Urinary bladder (tissue), 4 donors: ENCODE data around the gene ADORA3. TPM values are rescaled to one million over a fixed set of nuclear protein-coding genes. Genes with fewer than 3 reads are reported as not detected.
"Not testable (repeated sequence)": the region's sequence is repeated elsewhere in the genome, so short reads cannot be mapped to it uniquely, and the experiment has no call there.

ENCODE experiments used
- DNase-seq: peaks from one replicate; pipeline ENCODE4 v3.0.0-alpha.2; 2015; ENCODE audit errors: extremely low spot score
- H3K27ac ChIP-seq: one replicate; pipeline ENCODE4 v1.5.1; 2013; ENCODE audit warnings: low read depth, mild to moderate bottlenecking, moderate library complexity
- H3K36me3 ChIP-seq: one replicate; pipeline ENCODE4 v1.6.1; 2013; ENCODE audit warnings: mild to moderate bottlenecking, moderate library complexity; ENCODE audit not compliant: insufficient read depth
- H3K4me1 ChIP-seq: one replicate; pipeline ENCODE4 v1.6.1; 2013; ENCODE audit warnings: mild to moderate bottlenecking, moderate library complexity; ENCODE audit not compliant: insufficient read depth
- H3K4me3 ChIP-seq: one replicate; pipeline ENCODE4 v1.5.1; 2013; ENCODE audit warnings: low read depth, low read length
- WGBS: extraction: QIAGEN DNeasy Blood & Tissue Kit; methylation state at CpG from one replicate; pipeline ENCODE4 v1.1.7; 2013; 5-methylcytosine and 5-hydroxymethylcytosine counted together
- polyA plus RNA-seq: library from polyadenylated mRNA; stranded (reverse); fragments of 200-250 nt; gene quantifications from one replicate; pipeline ENCODE4 v1.2.3, GENCODE V29; 2013
- total RNA-seq: library from RNA; depleted of rRNA; stranded (reverse); fragments of >200 nt; gene quantifications from one replicate; pipeline ENCODE4 v1.2.3, GENCODE V29; 2014
- donor health status: healthy with polysubstance abuse.
- donor health status: healthy.

The ADORA3 gene
- 1.6 TPM for total RNA-seq
- 8.5 TPM for polyA plus RNA-seq

DNA sequence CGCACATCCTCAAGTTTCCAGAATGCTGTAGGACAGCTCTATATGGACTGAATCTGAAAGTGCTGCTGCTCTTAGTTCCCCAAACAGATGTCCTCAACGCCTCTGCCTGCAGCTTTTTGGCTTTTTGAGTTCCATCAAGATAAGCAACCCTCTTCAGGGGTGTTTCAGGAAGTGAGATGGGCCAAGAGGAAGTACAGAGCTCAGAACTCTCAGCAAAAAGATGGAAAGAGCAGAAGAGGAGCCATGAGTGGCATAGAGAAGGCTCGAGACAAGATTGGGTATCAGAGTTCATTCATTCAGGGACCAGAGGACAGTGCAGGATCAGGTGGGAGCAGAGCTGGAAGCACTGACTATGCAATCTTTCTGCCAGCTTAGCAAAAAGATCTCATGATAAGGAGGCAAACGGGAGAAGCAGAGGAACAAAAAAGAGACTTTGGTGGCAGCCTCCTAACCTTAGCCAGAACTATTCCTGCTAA is at the start of gene ADORA3, which contains the start of gene TMIGD3:
ADORA3 (minus strand) TSS at position 49 of the 476 bp plus-strand sequence. CDS start 279 bp downstream, outside the sequence.
TMIGD3 (minus strand) TSS at position 49 of the 476 bp plus-strand sequence. CDS start 279 bp downstream, outside the sequence.
- Histone ChIP-seq H3K36me3 (no peaks in the 10 kb centered on the region), H3K27ac (no peak within 1 kb of the TSS), H3K4me3 (no peak within 1 kb of the TSS), H3K4me1 (no peaks in the 10 kb centered on the region)
- 65% methylated on average over 4 of the region's 4 CpGs for WGBS
- DNase-seq: no peak

GRCh38 chr1:111553196-111553595 is 49.8 kb upstream of the ADORA3 start:
- no peak for DNase-seq
- Histone ChIP-seq H3K4me3 (no peak overlapping the region), H3K36me3 (no peaks in the 10 kb centered on the region), H3K27ac (no peak overlapping the region), H3K4me1 (no peaks in the 10 kb centered on the region)
- 73% methylated on average over 3 of the region's 3 CpGs for WGBS

DNA sequence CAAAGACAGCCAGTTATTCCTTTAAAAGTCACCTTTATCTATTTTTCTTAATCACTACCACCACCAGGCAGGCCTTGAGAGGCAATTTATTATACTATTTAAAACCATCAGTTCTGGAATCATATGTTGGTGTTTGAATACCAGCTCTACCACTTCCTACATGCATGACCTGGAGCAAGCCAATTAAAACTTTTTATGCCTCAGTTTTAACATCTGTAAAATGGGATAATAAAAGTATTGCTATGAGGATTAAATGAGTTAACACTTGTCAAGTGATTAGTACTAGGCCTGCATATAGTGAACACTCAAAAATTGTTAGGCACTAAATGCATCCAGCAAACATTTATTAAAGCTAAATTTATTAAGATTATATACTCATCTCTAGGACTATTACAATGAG is 49.2 kb upstream of the ADORA3 start:
- no peaks in the 10 kb centered on the region for H3K36me3 ChIP-seq
- H3K4me3 ChIP-seq: no peak overlapping the region
- DNase-seq: no peak
- H3K4me1 ChIP-seq: no peaks in the 10 kb centered on the region
- H3K27ac ChIP-seq: no peak overlapping the region

- Histone ChIP-seq H3K4me1 (no peaks in the 10 kb centered on the region), H3K36me3 (no peaks in the 10 kb centered on the region), H3K4me3 (no peak overlapping the region), H3K27ac (no peak overlapping the region)
- no peak for DNase-seq
- WGBS: 71% methylated on average over 8 of the region's 8 CpGs
Measured at GRCh38 chr1:111551623-111552411, 48.4 kb upstream of the ADORA3 start.

GRCh38 chr1:111547786-111548185 is 44.4 kb upstream of the ADORA3 start:
- whole genome bisulfite sequencing: 89% methylated on average over 1 of the region's 1 CpG
- not testable (repeated sequence) for H3K4me3 ChIP-seq, DNase-seq, H3K36me3 ChIP-seq, H3K27ac ChIP-seq, H3K4me1 ChIP-seq

- H3K4me3 ChIP-seq: no peak overlapping the region
- WGBS: 60% methylated on average over 14 of the region's 14 CpGs
- H3K36me3 ChIP-seq: no peaks in the 10 kb centered on the region
- no peak for DNase-seq
- H3K27ac ChIP-seq: no peak overlapping the region
- H3K4me1 ChIP-seq: no peaks in the 10 kb centered on the region
Measured at GRCh38 chr1:111542187-111542586, 38.8 kb upstream of the ADORA3 start.

DNA sequence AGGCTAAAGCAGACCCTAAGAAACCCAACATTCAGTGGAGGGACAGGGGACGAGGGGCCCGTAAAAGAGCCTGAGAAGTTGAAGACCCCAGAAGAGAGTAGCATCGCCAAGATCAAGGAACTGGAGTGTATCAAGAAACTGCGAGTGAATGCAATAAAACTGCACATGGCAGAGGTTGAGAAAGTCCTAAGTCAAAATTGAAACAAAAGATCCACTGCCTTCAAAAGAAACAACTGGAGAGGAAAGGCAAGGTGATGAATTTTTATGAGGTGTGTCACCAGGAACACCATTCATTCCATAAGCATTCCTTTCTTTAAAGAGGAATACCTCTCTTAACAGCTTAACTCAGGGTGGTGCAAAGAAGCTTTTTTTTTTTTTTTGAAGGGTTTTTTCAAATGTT is 38.3 kb upstream of the ADORA3 start:
- Histone ChIP-seq H3K4me3 (no peak overlapping the region), H3K27ac (no peak overlapping the region), H3K36me3 (no peaks in the 10 kb centered on the region), H3K4me1 (no peaks in the 10 kb centered on the region)
- no peak for DNase-seq
- WGBS: 34% methylated on average over 4 of the region's 4 CpGs

DNA sequence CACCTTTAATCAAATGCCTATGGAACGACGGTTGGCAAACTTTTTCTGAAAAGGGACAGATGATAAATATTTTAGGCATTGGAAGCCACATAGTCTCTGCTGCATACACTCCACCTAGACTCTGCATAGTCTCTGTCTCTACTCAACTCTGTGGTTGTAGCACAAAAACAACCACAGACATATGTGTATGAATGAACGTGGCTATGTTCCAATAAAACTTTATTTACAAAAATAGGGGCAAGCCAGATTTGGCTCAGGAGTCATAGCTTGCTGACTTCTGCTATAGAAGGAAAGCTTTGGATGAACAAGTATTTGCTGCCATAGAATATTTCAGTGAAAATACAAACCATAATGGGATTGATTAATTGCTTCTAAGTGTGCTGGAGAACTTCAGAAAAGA is 37.5 kb upstream of the ADORA3 start:
- no peak for DNase-seq
- Histone ChIP-seq H3K36me3 (no peaks in the 10 kb centered on the region), H3K4me3 (no peak overlapping the region), H3K4me1 (no peaks in the 10 kb centered on the region), H3K27ac (no peak overlapping the region)
- WGBS: 49% methylated on average over 3 of the region's 3 CpGs

GRCh38 chr1:111538343-111539025 is 35.1 kb upstream of the ADORA3 start:
- Histone ChIP-seq H3K4me1 (no peaks in the 10 kb centered on the region), H3K4me3 (no peak overlapping the region), H3K27ac (no peak overlapping the region), H3K36me3 (no peaks in the 10 kb centered on the region)
- no peak for DNase-seq
- WGBS: 63% methylated on average over 6 of the region's 6 CpGs

- DNase-seq: no peak
- H3K27ac ChIP-seq: no peak overlapping the region
- H3K4me1 ChIP-seq: no peaks in the 10 kb centered on the region
- H3K4me3 ChIP-seq: no peak overlapping the region
- WGBS: 41% methylated on average over 14 of the region's 14 CpGs
- H3K36me3 ChIP-seq: no peaks in the 10 kb centered on the region
Measured at GRCh38 chr1:111535256-111536191, 32.1 kb upstream of the ADORA3 start.

GRCh38 chr1:111520053-111520452 is 16.6 kb upstream of the ADORA3 start:
- DNase-seq: no peak
- H3K27ac ChIP-seq: no peak overlapping the region
- no peaks in the 10 kb centered on the region for H3K36me3 ChIP-seq
- H3K4me1 ChIP-seq: no peaks in the 10 kb centered on the region
- no peak overlapping the region for H3K4me3 ChIP-seq
- WGBS: 78% methylated on average over 3 of the region's 3 CpGs

DNA sequence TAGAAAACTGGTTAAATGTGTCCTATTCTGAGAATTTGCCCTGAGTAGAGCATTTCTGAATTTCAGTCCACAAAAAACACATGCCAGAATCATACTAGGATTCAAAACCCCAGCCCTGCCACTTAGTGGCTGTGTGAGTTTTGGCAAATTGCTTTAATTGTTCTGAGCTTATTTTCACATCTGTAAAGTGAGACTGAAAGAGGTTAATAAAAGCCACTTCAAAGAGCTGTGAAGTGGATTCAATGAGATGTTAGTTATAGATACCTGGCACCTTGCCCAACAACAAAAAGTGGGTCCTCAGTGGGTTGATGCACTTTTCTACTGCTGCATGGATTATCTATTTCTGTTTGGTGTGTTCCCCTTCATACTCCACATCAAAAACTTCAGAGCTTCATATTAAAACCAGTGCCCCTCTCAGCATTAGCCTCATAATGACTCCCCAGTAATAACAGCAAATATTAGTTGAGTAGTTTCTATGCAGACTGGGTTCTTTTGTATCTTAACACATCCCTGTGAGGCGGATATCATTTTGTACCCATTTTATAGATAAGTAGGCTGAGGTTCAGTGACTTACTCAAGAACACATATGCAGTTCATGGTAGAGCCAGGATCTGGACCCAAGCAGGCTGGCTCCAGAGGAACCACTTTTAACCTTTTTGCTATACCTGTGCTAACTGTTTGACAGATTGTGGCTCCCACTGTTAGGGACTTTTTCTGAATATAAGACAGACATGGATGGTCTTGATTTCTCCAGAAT is 14.2 kb upstream of the ADORA3 start:
- H3K36me3 ChIP-seq: no peaks in the 10 kb centered on the region
- no peak overlapping the region for H3K4me3 ChIP-seq
- whole genome bisulfite sequencing: 92% methylated on average over 1 of the region's 1 CpG
- DNase-seq: no peak
- H3K27ac ChIP-seq: no peak overlapping the region
- no peaks in the 10 kb centered on the region for H3K4me1 ChIP-seq
